Mesendoderm (in vitro differentiated cells): Measurements from ENCODE around the gene EIF6.

ENCODE experiments used
- DNase-seq: peaks from one replicate; pipeline ENCODE4 v3.0.0; 2013
- H2AK5ac ChIP-seq: 2 replicates; pipeline ENCODE4 v1.6.1; 2013; ENCODE audit warnings: low read length, inconsistent platforms
- H2BK120ac ChIP-seq: 2 replicates; pipeline ENCODE4 v1.6.1; 2013; ENCODE audit warnings: low read depth, mild to moderate bottlenecking, low read length, moderate library complexity, mixed read lengths
- H2BK15ac ChIP-seq: replicated peaks from 2 replicates; pipeline ENCODE4 v1.6.1; 2013; ENCODE audit warnings: low read depth, mild to moderate bottlenecking, moderate library complexity
- H2BK5ac ChIP-seq: 2 replicates; pipeline ENCODE4 v1.6.1; 2013; ENCODE audit warnings: low read length, inconsistent platforms
- H3K18ac ChIP-seq: 2 replicates; pipeline ENCODE4 v1.6.1; 2013; ENCODE audit warnings: mild to moderate bottlenecking, low read length, mixed read lengths
- H3K23ac ChIP-seq: one replicate; pipeline ENCODE4 v1.6.1; 2013; ENCODE audit warnings: low read length
- H3K27ac ChIP-seq: 2 replicates; pipeline ENCODE4 v1.5.1; 2013; ENCODE audit warnings: low read depth, mild to moderate bottlenecking, inconsistent platforms, low read length, moderate library complexity
- H3K27me3 ChIP-seq: 2 replicates; pipeline ENCODE4 v1.6.1; 2013; ENCODE audit warnings: low read length, control low read depth, mild to moderate bottlenecking, inconsistent platforms; ENCODE audit not compliant: insufficient read depth, poor library complexity
- H3K36me3 ChIP-seq: 2 replicates; pipeline ENCODE4 v1.6.1; 2013; ENCODE audit warnings: low read length, inconsistent platforms; ENCODE audit not compliant: control insufficient read depth, insufficient read depth
- H3K4ac ChIP-seq: one replicate; pipeline ENCODE4 v1.6.1; 2013; ENCODE audit warnings: low read depth, mild to moderate bottlenecking, low read length, moderate library complexity
- H3K4me1 ChIP-seq: 2 replicates; pipeline ENCODE4 v1.6.1; 2013; ENCODE audit warnings: low read depth, low read length, inconsistent platforms; ENCODE audit not compliant: control insufficient read depth
- H3K4me2 ChIP-seq: 2 replicates; pipeline ENCODE4 v1.6.1; 2013; ENCODE audit warnings: low read length
- H3K4me3 ChIP-seq: 2 replicates; pipeline ENCODE4 v1.5.1; 2013; ENCODE audit warnings: mild to moderate bottlenecking, low read length
- H3K56ac ChIP-seq: one replicate; pipeline ENCODE4 v1.6.1; 2013; ENCODE audit warnings: low read length
- H3K79me1 ChIP-seq: 2 replicates; pipeline ENCODE4 v1.6.1; 2013; ENCODE audit warnings: low read length, inconsistent platforms
- H3K79me2 ChIP-seq: 2 replicates; pipeline ENCODE4 v1.6.1; 2013; ENCODE audit warnings: mild to moderate bottlenecking, low read length; ENCODE audit not compliant: control insufficient read depth, insufficient read depth
- H3K9ac ChIP-seq: 2 replicates; pipeline ENCODE4 v1.6.1; 2013; ENCODE audit warnings: low read length, inconsistent platforms
- H4K5ac ChIP-seq: one replicate; pipeline ENCODE4 v1.6.1; 2013; ENCODE audit warnings: low read length
- H4K8ac ChIP-seq: one replicate; pipeline ENCODE4 v1.6.1; 2013; ENCODE audit warnings: low read depth, mild to moderate bottlenecking, control low read depth, low read length, moderate library complexity
- WGBS: extraction: QIAGEN DNeasy Blood & Tissue Kit; methylation state at CpG from one replicate; pipeline ENCODE4 v1.1.7; 2013; ENCODE audit warnings: low lambda C conversion rate, missing lambda C conversion rate; ENCODE audit not compliant: insufficient coverage; ENCODE audit errors: extremely low coverage; 5-methylcytosine and 5-hydroxymethylcytosine counted together

Gene EIF6

GRCh38 chr20:35237486-35237885, 47.1 kb downstream of the EIF6 start:
- Histone ChIP-seq H3K23ac (no peak overlapping the region), H3K4me2 (no peak overlapping the region), H3K79me2 (no peaks in the 10 kb centered on the region), H3K18ac (no peak overlapping the region), H2AK5ac (no peak overlapping the region), H3K4me1 (no peaks in the 10 kb centered on the region), H3K4me3 (no peak overlapping the region), H4K8ac (no peak overlapping the region), H3K56ac (no peak overlapping the region), H3K27me3 (no peaks in the 10 kb centered on the region), H3K79me1 (no peaks in the 10 kb centered on the region), H3K36me3 (no peaks in the 10 kb centered on the region), H3K27ac (no peak overlapping the region), H2BK120ac (no peak overlapping the region), H4K5ac (no peak overlapping the region), H2BK15ac (no peak overlapping the region), H3K4ac (no peak overlapping the region), H3K9ac (no peak overlapping the region), H2BK5ac (no peak overlapping the region)
- DNase-seq, result no peak

DNA sequence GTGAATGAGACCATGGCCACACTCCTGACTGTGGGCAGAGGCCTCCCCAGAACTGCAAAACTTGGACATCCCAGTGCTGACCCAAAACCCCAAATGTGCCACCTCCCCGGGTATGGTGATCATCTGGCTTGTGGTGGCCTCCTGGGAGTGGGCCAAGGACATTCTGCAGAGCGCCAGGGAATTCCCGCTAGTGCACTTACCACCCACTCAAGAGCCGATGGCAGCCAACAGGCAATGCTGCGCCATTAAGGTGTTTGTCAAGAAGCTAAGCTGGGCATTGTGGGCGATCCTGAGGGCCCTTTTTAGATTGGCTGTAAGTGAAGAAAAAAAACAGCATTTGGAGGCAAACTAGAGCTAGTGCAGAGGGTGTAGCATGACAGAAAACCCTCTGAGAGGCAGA, 48.7 kb downstream of the EIF6 start:
- Histone ChIP-seq H3K4me3 (no peak overlapping the region), H3K79me1 (no peaks in the 10 kb centered on the region), H3K18ac (no peak overlapping the region), H3K56ac (no peak overlapping the region), H3K36me3 (no peaks in the 10 kb centered on the region), H3K4ac (no peak overlapping the region), H4K5ac (no peak overlapping the region), H2BK5ac (no peak overlapping the region), H3K79me2 (no peaks in the 10 kb centered on the region), H3K9ac (no peak overlapping the region), H3K27ac (no peak overlapping the region), H3K23ac (no peak overlapping the region), H2BK15ac (no peak overlapping the region), H4K8ac (no peak overlapping the region), H2BK120ac (no peak overlapping the region), H3K4me2 (no peak overlapping the region), H3K27me3 (no peaks in the 10 kb centered on the region), H3K4me1 (no peaks in the 10 kb centered on the region), H2AK5ac (no peak overlapping the region)
- no peak for DNase-seq
- no CpG with 5 or more reads among the region's 6 CpGs for WGBS

- WGBS, result no CpG with 5 or more reads among the region's 2 CpGs
- Histone ChIP-seq H3K4me3 (no peak overlapping the region), H3K56ac (no peak overlapping the region), H2BK5ac (no peak overlapping the region), H3K4me2 (no peak overlapping the region), H3K27me3 (no peaks in the 10 kb centered on the region), H3K79me1 (no peaks in the 10 kb centered on the region), H3K4me1 (no peaks in the 10 kb centered on the region), H3K18ac (no peak overlapping the region), H3K23ac (no peak overlapping the region), H3K36me3 (no peaks in the 10 kb centered on the region), H2AK5ac (no peak overlapping the region), H3K27ac (no peak overlapping the region), H3K4ac (no peak overlapping the region), H4K8ac (no peak overlapping the region), H3K79me2 (no peaks in the 10 kb centered on the region), H2BK120ac (no peak overlapping the region), H4K5ac (no peak overlapping the region), H2BK15ac (no peak overlapping the region), H3K9ac (no peak overlapping the region)
- DNase-seq, result no peak
Observed at GRCh38 chr20:35232575-35232974, 52.0 kb downstream of the EIF6 start.
